Cerebellar nuclear complex (tissue), 1 donor: ENCODE data around the gene ADGRF5.
"Not testable (repeated sequence)": the region's sequence is repeated elsewhere in the genome, so short reads cannot be mapped to it uniquely, and the experiment has no call there.

Source experiments
- DNase-seq, 2 experiments: peaks; one replicate each; lab custom pipeline; 2025; lab: John Stamatoyannopoulos, UW

The ADGRF5 gene

GRCh38 chr6:46894433-46894832 is 27.3 kb downstream of the ADGRF5 start:
- no peak for DNase-seq

- DNase-seq: no peak
Observed at GRCh38 chr6:46893648-46894047, 28.1 kb downstream of the ADGRF5 start.

- DNase-seq: no peak
Observed at GRCh38 chr6:46891252-46891795, 30.4 kb downstream of the ADGRF5 start.

GRCh38 chr6:46888578-46888977 is 33.2 kb downstream of the ADGRF5 start:
- no peak for DNase-seq

- DNase-seq: no peak
Observed at GRCh38 chr6:46888031-46888430, 33.7 kb downstream of the ADGRF5 start.

- no peak for DNase-seq
Observed at GRCh38 chr6:46882645-46883044, 39.1 kb downstream of the ADGRF5 start.

GRCh38 chr6:46879003-46879402 is 42.7 kb downstream of the ADGRF5 start:
- no peak for DNase-seq

- DNase-seq: no peak
Observed at GRCh38 chr6:46876126-46876525, 45.6 kb downstream of the ADGRF5 start.

GRCh38 chr6:46867411-46867810 is 54.3 kb downstream of the ADGRF5 start:
- DNase-seq: no peak

- DNase-seq: no peak
Observed at GRCh38 chr6:46865221-46865620, 56.5 kb downstream of the ADGRF5 start.

GRCh38 chr6:46863791-46864190 is 57.9 kb downstream of the ADGRF5 start:
- no peak for DNase-seq

- DNase-seq: no peak
Observed at GRCh38 chr6:46862381-46862780, 59.4 kb downstream of the ADGRF5 start.

GRCh38 chr6:46855966-46856365 is 65.8 kb downstream of the ADGRF5 start:
- not testable (repeated sequence) for DNase-seq

GRCh38 chr6:46851576-46851975 is 70.2 kb downstream of the ADGRF5 start:
- DNase-seq: not testable (repeated sequence)

GRCh38 chr6:46850792-46851191 is 70.9 kb downstream of the ADGRF5 start:
- DNase-seq: no peak

- DNase-seq: no peak
Observed at GRCh38 chr6:46849361-46849690, 72.4 kb downstream of the ADGRF5 start.

GRCh38 chr6:46848684-46849360 is 72.9 kb downstream of the ADGRF5 start:
- no peak for DNase-seq

GRCh38 chr6:46845126-46845525 is 76.6 kb downstream of the ADGRF5 start:
- DNase-seq: no peak

- DNase-seq: not testable (repeated sequence)
Observed at GRCh38 chr6:46842252-46842846, 79.4 kb downstream of the ADGRF5 start.

- no peak for DNase-seq
Observed at GRCh38 chr6:46838033-46838432, 83.7 kb downstream of the ADGRF5 start.

GRCh38 chr6:46834991-46835390 is 86.7 kb downstream of the ADGRF5 start:
- not testable (repeated sequence) for DNase-seq

GRCh38 chr6:46834257-46834916 is 87.4 kb downstream of the ADGRF5 start:
- DNase-seq: not testable (repeated sequence)

GRCh38 chr6:46832816-46833215 is 88.9 kb downstream of the ADGRF5 start:
- DNase-seq: no peak
